NOMO-1 treated with dmso at 0.1 percent for 144 hours (cell line): Measurements from ENCODE around the gene PPM1F.

Experiments used
- DNase-seq: peaks from one replicate; lab custom pipeline; 2025; ENCODE audit not compliant: unreplicated experiment; lab: John Stamatoyannopoulos, UW

PPM1F gene, protein sequence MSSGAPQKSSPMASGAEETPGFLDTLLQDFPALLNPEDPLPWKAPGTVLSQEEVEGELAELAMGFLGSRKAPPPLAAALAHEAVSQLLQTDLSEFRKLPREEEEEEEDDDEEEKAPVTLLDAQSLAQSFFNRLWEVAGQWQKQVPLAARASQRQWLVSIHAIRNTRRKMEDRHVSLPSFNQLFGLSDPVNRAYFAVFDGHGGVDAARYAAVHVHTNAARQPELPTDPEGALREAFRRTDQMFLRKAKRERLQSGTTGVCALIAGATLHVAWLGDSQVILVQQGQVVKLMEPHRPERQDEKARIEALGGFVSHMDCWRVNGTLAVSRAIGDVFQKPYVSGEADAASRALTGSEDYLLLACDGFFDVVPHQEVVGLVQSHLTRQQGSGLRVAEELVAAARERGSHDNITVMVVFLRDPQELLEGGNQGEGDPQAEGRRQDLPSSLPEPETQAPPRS

DNA sequence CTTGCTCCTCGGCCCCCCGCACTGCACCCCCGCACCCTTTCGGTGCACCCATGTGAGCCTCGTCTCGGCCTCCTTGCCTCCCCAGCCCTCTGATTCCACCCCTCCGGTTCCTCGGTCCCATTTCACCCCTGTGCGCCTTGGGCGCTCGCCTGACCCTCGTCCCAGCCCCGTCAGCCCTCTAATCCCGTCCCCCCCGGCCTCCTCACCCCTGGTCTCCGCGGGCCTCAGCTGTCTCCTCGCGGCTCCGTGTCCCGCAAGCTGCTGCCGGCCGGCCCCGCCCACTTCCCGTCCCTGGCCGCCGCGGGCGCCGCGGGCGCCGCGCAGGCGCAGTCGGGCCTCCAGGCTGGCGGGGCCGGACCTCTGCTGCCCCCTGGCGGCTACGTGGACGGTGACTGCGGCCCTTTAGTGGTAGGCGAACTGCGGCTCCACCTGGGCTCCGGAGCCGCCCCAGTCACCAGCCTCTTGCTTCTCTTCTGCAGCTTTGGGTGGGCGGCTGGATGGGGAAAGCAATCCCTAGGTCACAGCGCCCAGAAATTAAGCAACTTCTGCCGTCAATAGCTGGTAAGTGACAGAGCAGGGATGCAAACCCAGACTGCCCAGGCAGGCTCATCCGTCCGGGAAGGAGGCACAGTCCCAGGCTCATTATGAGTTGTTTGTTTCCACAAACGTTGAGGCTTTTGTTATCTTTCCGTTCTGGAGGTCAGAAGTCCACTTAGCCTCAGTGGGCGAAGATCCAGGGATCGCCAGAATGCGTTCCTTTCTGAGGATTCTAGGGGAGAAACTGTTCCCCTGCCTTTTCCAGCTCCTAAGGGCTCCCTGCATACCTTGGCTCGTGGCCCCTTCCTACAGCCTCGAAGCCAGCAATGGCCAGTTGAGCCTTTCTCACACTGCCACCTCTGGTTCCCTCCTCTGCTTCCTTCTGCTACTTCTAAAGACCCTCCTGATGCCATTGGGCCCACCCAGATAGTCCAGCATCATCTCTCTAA, at the start of gene PPM1F:
Gene PPM1F (minus strand): TSS at position 263 of the 986 bp plus-strand sequence. CDS start 6,800 bp downstream, outside the sequence.
- DNase-seq, result peak; percentile 77

- DNase-seq, result no peak
These were observed 49.2 kb upstream of the PPM1F start for GRCh38 chr22:22001664-22002525.

GRCh38 chr22:21998595-21999247, 46.1 kb upstream of the PPM1F start:
- no peak for DNase-seq

GRCh38 chr22:21996175-21996720, 43.6 kb upstream of the PPM1F start:
- no peak for DNase-seq

- no peak for DNase-seq
These were observed 43.0 kb upstream of the PPM1F start for GRCh38 chr22:21995660-21996059.

- DNase-seq, result no peak
These were observed 42.3 kb upstream of the PPM1F start for GRCh38 chr22:21994881-21995444.

DNA sequence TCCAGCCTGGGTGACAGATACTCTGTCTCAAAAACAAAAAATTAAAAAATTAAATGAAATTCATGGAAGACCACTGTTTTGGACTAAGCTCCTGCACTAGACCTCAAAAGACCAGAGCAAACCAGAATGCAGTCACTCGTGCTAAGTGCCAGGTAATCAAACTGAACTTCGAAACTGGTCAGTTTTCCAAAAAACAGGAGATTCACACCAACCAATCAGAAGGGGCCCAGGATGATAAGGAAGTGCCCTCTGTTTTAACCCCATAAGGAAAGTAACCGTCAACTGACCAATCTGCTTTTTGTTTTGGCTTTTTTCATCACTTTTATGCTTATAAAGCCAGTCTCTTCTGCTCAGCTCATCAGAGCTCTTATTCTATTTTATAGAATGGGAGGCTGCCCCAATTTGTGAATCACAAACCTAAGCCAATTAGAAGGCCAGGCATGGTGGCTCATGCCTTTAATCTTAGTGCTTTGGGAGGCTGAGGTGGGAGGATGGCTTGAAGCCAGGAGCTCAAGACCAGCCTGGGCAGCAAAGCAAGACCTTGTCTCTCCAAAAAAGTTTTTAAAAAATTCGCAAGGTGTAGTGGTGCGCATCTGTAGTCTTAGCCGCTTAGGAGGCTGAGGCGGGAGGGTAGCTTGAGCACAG, 40.1 kb upstream of the PPM1F start:
- no peak for DNase-seq

DNA sequence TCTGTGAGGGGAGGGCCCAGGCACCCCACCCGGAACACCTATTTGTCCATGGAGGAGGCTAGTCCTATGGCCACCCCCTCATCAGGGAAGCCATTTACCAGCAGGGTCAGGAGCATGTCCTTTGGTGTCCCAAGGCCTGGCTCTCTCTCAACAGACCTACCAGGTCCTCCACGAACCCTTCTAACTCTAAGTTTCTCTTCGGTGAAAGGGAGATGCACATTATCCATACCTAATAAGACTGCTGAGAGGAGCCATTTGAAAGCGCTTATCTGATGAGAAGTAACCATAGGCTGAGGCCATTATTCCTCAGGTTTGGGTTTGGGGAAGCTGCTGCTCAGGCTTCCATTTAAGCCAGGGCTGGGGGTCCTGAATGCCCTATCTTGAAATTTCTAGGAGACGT, 39.1 kb upstream of the PPM1F start:
- DNase-seq, result no peak

DNA sequence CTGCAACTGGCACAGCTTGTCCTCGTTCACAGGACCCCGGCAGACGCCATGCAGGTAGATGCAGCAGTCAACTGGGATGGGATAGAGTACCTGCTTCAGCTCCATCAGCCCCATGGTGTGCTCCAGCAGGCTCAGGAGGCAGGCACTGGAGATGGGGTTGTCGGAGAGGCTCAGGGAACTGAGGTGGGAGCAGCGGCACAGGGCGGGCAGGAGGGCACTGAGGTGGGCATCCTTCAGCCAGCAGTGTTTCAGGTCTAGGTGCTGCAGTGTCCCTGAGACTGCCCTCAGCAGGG, 38.6 kb upstream of the PPM1F start:
- no peak for DNase-seq

GRCh38 chr22:21990445-21991303, 38.0 kb upstream of the PPM1F start:
- no peak for DNase-seq

- no peak for DNase-seq
These were observed 36.4 kb upstream of the PPM1F start for GRCh38 chr22:21989049-21989448.

- no peak for DNase-seq
These were observed 32.6 kb upstream of the PPM1F start for GRCh38 chr22:21985214-21985613.

DNA sequence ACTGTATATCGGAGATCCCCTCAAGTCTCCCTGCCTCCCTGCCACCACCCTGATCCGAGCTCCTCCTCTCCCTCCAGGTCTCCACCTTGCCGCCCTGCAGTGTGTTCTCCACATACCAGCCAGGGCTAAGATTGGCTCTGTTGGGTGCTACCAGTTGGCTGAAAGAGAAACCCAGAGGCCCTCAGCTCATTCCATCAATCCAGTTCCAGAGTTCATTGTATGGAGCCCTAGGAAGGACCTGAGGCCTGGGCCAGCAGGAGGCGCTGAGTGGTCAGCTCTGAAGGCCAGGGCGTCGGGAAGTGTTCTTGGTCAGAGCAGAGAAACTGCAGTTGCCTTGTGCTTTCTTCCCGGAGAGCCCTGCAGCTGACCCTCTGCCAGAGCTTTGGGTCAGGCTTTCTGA, 32.1 kb upstream of the PPM1F start:
- DNase-seq, result no peak

DNA sequence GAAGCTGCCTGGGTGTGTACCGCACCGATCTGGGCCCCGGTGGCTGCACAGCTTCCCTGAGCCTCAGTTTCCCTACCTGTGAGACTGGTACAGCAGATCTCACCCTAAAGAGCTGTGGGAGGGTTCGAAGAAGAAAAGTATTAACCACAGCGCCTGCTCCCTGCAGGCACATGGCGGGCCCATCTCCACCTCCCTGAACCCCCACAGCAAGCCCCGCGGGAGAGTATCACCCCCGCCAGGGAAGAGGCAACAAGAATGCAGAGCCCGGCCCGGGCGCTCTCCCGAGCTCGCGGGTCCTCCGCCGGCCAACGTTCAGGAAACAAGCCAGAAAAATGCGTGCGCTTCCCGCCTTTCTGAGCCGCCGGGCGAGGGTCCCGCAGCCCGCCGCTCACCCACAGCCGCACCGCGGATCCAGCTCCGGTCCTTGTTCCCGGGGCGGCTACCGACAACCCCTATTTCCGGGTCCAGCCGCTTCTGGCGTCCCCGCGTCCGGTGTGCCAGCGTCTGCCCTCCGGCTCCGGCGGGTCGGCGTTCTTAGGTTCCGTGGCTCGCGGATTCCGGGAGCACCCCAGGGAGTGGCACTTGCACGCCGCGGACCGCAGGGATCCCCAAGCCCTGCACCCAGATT, 29.8 kb upstream of the PPM1F start, which contains the start of gene TOP3B:
Gene TOP3B (minus strand): TSS at position 450 of the 628 bp plus-strand sequence. CDS start 7,078 bp downstream, outside the sequence.
- DNase-seq, result peak; percentile 72

DNA sequence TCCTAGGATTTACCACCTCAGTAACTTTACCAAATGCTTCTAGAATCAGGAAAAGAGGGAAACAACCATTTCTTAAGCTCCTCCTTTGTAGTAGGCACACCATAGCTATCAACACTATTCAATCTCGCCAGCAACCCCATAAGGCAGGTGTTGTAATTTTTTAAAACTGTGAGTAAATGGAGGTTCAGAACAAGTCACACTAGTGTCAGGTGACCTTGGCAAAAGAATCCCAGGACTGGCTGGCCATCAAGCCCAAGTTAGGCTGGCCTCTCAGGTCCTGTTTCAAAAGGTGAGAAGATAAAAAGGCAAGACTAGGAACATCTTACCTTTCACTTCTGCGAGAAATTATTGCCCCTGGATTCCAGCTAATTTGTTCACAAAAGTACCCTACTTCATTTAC, 29.2 kb upstream of the PPM1F start:
- DNase-seq, result no peak

DNA sequence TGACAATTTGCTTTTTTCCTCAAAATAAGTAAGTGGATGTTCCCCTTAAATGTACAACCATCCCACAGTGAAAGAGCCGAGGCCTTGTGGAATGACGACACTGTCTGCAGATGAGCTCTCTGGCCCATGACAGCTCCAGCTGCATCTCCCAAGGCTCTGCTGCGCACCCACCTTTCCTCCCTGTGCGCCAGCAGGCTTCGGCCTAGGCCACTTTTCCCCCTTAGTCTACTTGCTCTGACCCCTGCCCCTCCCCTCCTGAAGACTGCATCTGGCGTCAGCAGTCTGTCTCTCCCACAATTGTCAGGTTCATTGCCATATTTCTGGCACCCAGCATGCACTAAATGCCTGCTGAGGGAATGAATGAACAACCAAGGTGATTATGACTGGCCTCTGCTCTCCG, 27.9 kb upstream of the PPM1F start:
- no peak for DNase-seq

DNA sequence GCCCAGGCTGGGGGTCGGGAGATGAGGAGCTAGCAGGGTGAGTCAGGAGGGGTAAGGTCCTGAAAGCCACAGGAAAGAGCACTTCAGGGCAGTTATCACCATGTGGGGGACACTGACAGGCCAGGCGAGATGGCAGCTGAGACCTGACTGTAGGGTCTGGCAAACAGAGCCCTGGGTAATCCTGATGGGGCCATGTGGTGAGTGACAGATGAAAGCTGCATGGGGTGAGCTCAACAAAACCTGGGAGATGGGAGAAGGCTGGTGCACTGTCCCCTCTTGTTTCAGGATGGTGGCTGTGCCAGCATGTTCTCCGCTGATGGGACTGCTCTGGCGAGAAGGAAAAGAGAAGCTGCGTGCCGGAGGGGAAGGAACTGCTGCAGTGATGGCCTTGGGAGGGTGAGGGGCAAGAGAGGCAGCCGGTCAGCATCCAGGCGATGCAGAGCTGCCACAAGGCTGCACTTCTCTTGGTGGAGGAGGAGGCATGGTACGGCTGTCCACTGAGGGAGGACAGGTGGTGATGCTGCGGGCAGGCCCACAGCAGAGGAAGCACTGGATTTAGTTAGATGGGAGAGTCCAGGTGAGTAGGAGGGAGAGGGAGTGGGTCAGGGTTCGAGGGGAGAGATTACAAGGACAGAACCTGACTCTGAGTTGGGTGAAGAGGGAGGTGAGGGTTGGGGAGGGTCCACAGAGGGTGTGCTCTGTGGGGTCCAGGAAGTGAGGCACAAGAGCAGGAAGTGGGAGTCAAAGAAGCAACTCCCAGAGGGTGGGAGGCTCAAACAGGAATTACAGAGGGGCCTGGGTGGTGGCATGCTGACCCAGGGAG, 26.1 kb upstream of the PPM1F start:
- DNase-seq, result no peak
